MM.1S (cell line): ENCODE measurements around the gene TACR2.

Experiments used
- DNase-seq: peaks from one replicate; pipeline ENCODE4 v3.0.0-alpha.2; 2015
- H2AFZ ChIP-seq: fragments of 300-600 bp; sonication (generic); 2 replicates; pipeline ENCODE4 v1.6.0; 2016; ENCODE audit warnings: antibody characterized with exemption, low read length
- H3F3A ChIP-seq: fragments of 300-600 bp; sonication (generic); 2 replicates; pipeline ENCODE4 v1.6.1; 2016; ENCODE audit warnings: mild to moderate bottlenecking, antibody characterized with exemption, low read length, moderate library complexity, mixed read lengths; ENCODE audit not compliant: insufficient read depth
- H3K27ac ChIP-seq: fragments of 300-600 bp; sonication (generic); 2 replicates; pipeline ENCODE4 v1.5.1; 2016; ENCODE audit warnings: mild to moderate bottlenecking, low read length
- H3K27me3 ChIP-seq: fragments of 300-600 bp; sonication (generic); replicated peaks from 2 replicates; pipeline ENCODE4 v1.6.0; 2016; ENCODE audit warnings: low read length; ENCODE audit not compliant: insufficient read depth
- H3K36me3 ChIP-seq: fragments of 300-600 bp; sonication (generic); replicated peaks from 2 replicates; pipeline ENCODE4 v1.6.1; 2016; ENCODE audit warnings: mild to moderate bottlenecking, low read length, mixed read lengths; ENCODE audit not compliant: insufficient read depth
- H3K4me1 ChIP-seq: fragments of 300-600 bp; sonication (generic); 2 replicates; pipeline ENCODE4 v1.6.1; 2016; ENCODE audit warnings: low read length, mixed read lengths
- H3K4me2 ChIP-seq: fragments of 300-600 bp; sonication (generic); 2 replicates; pipeline ENCODE4 v1.6.0; 2016; ENCODE audit warnings: low read depth, low read length
- H3K4me3 ChIP-seq: fragments of 300-600 bp; sonication (generic); 2 replicates; pipeline ENCODE4 v1.5.1; 2016; ENCODE audit warnings: low read length, mixed read lengths
- H3K79me2 ChIP-seq: fragments of 300-600 bp; sonication (generic); 2 replicates; pipeline ENCODE4 v1.6.1; 2016; ENCODE audit warnings: mixed run types, low read length, mixed read lengths
- H3K9ac ChIP-seq: fragments of 300-600 bp; sonication (generic); 2 replicates; pipeline ENCODE4 v1.6.1; 2016; ENCODE audit warnings: low read length, mixed read lengths
- H3K9me2 ChIP-seq: fragments of 300-600 bp; sonication (generic); replicated peaks from 2 replicates; pipeline ENCODE4 v1.6.1; 2016; ENCODE audit warnings: mild to moderate bottlenecking, low read length, mixed read lengths; ENCODE audit not compliant: insufficient read depth
- H3K9me3 ChIP-seq: fragments of 300-600 bp; sonication (generic); replicated peaks from 2 replicates; pipeline ENCODE4 v1.6.1; 2016; ENCODE audit warnings: mild to moderate bottlenecking, low read length, mixed read lengths; ENCODE audit not compliant: insufficient read depth
- H4K20me1 ChIP-seq: fragments of 300-600 bp; sonication (generic); 2 replicates; pipeline ENCODE4 v1.6.1; 2016; ENCODE audit warnings: mild to moderate bottlenecking, low read length, moderate library complexity, mixed read lengths; ENCODE audit not compliant: insufficient read depth
- CTCF ChIP-seq: fragments of 300-600 bp; sonication (generic); IDR thresholded peaks from 2 replicates; pipeline ENCODE4 v1.5.1; 2016; ENCODE audit warnings: antibody characterized with exemption, low read length, mixed read lengths
- EZH2 ChIP-seq: fragments of 300-600 bp; sonication (generic); optimal IDR thresholded peaks from 2 replicates; pipeline ENCODE3; 2017; ENCODE audit warnings: low read depth, mild to moderate bottlenecking, antibody characterized with exemption, low read length, mixed read lengths
- EZH2phosphoT487 ChIP-seq: fragments of 300-600 bp; sonication (generic); IDR thresholded peaks from 2 replicates; pipeline ENCODE4 v1.6.1; 2018; ENCODE audit warnings: antibody characterized with exemption, low read length

The TACR2 gene

DNA sequence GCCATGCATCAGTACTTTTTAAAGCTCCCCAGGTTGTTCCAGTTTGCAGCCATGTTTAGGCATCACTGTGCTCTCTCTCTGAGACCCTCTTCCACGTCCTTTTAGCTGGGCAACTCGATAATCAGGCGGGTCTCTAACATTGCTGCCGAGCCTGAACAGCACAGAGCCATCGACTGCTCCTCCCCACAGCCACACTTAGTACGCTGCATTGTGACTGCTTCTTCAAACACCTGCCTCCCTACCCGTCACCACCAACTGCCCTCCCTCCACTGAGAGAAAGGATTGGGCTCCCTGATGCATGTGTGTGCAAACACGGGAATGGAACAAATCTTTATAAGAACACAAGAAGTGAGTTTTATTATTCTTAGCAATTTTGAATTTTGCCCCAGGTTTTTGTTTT, 11.4 kb upstream of the TACR2 start:
- H3K4me1 ChIP-seq: peaks cover 14% of the 10 kb centered on the region
- H3K9me3 ChIP-seq: no peaks in the 10 kb centered on the region
- H3K4me2 ChIP-seq: no peak overlapping the region
- H2AFZ ChIP-seq: no peak overlapping the region
- no peaks in the 10 kb centered on the region for H3K9me2 ChIP-seq
- TF ChIP-seq CTCF (no peak), EZH2phosphoT487 (no peak), EZH2 (no peak)
- no peaks in the 10 kb centered on the region for H4K20me1 ChIP-seq
- no peak overlapping the region for H3K4me3 ChIP-seq
- no peak for DNase-seq
- no peaks in the 10 kb centered on the region for H3K79me2 ChIP-seq
- 0 out of 2 replicates have a peak, but pooled peaks cover under 1% of the 10 kb centered on the region for H3K27me3 ChIP-seq
- no peak overlapping the region for H3K27ac ChIP-seq
- H3K9ac ChIP-seq: no peak overlapping the region
- no peaks in the 10 kb centered on the region for H3F3A ChIP-seq
- no peaks in the 10 kb centered on the region for H3K36me3 ChIP-seq

GRCh38 chr10:69426376-69426727, 9.6 kb upstream of the TACR2 start:
- H3K27ac ChIP-seq: no peak overlapping the region

GRCh38 chr10:69425511-69426298, 9.0 kb upstream of the TACR2 start:
- H3K27me3 ChIP-seq: 0 out of 2 replicates have a peak, but pooled peaks cover 13% of the 10 kb centered on the region
- TF ChIP-seq CTCF: no peak
- TF ChIP-seq EZH2: no peak
- H4K20me1 ChIP-seq: no peaks in the 10 kb centered on the region
- no peak overlapping the region for H2AFZ ChIP-seq
- no peaks in the 10 kb centered on the region for H3K79me2 ChIP-seq
- no peaks in the 10 kb centered on the region for H3K36me3 ChIP-seq
- no peaks in the 10 kb centered on the region for H3K9me3 ChIP-seq
- peaks cover 14% of the 10 kb centered on the region for H3K4me1 ChIP-seq
- H3K4me2 ChIP-seq: no peak overlapping the region
- H3K4me3 ChIP-seq: no peak overlapping the region
- DNase-seq: peak; percentile 27
- H3K27ac ChIP-seq: no peak overlapping the region
- H3F3A ChIP-seq: no peaks in the 10 kb centered on the region
- H3K9me2 ChIP-seq: no peaks in the 10 kb centered on the region
- H3K9ac ChIP-seq: no peak overlapping the region

More at GRCh38 chr10:69426376-69426727, 9.6 kb upstream of the TACR2 start:
- Histone ChIP-seq H3K9me2 (no peaks in the 10 kb centered on the region), H3K4me3 (no peak overlapping the region), H3K4me1 (peaks cover 14% of the 10 kb centered on the region), H3K79me2 (no peaks in the 10 kb centered on the region), H3K4me2 (no peak overlapping the region), H3K9me3 (no peaks in the 10 kb centered on the region), H3F3A (no peaks in the 10 kb centered on the region), H3K36me3 (no peaks in the 10 kb centered on the region), H3K27me3 (0 out of 2 replicates have a peak, but pooled peaks cover 13% of the 10 kb centered on the region), H4K20me1 (no peaks in the 10 kb centered on the region), H2AFZ (no peak overlapping the region), H3K9ac (no peak overlapping the region)
- no peak for DNase-seq
- TF ChIP-seq EZH2phosphoT487: no peak
- no peak for TF ChIP-seq CTCF
- no peak for TF ChIP-seq EZH2
